Measurements from ENCODE around the gene MFAP1. TPM values are rescaled to one million over a fixed set of nuclear protein-coding genes. Genes with fewer than 3 reads are reported as not detected.

The MFAP1 gene
- polyA plus RNA-seq, 1 donor from 2014 or later = 37.7 TPM

GRCh38 chr15:43777267-43777914 lies 47.1 kb downstream of the MFAP1 start:
- Histone ChIP-seq H3K79me2 (replicated peaks; ENCODE audit: insufficient read depth, low read length) (no peaks in the 10 kb centered on the region), H3F3A (ENCODE audit: insufficient read depth, low read length, poor library complexity, severe bottlenecking) (no peaks in the 10 kb centered on the region), H3K27ac (ENCODE audit: low read length) (no peak overlapping the region), H2AFZ (ENCODE audit: low read depth, low read length) (no peak overlapping the region), H3K9me2 (ENCODE audit: insufficient read depth, low read length) (no peaks in the 10 kb centered on the region), H3K9ac (ENCODE audit: low read length) (no peak overlapping the region), H4K20me1 (ENCODE audit: insufficient read depth) (no peaks in the 10 kb centered on the region), H3K27me3 (ENCODE audit: insufficient read depth, low read depth, low read length) (peaks cover 18% of the 10 kb centered on the region), H3K36me3 (ENCODE audit: insufficient read depth, low read length) (no peaks in the 10 kb centered on the region), H3K4me3 (ENCODE audit: low read length) (peak overlapping the region; percentile 57), H3K4me2 (ENCODE audit: low read length) (no peak overlapping the region), H3K9me3 (ENCODE audit: low read length) (no peaks in the 10 kb centered on the region)
- TF ChIP-seq MXI1 (conservative IDR thresholded peaks at IDR 0.05; ENCODE audit: poor library complexity, severe bottlenecking) (no peak), TAF1 (IDR thresholded peaks at IDR 0.05; ENCODE audit: low read depth) (no peak), CTCF (IDR thresholded peaks at IDR 0.05; ENCODE audit: poor library complexity, severe bottlenecking) (peak; percentile 61)

- H3K9ac ChIP-seq (ENCODE audit: low read length) = no peak within 1 kb of the TSS
- no peak within 1 kb of the TSS for H3K4me2 ChIP-seq (ENCODE audit: low read length)
- TF ChIP-seq RAD21 (conservative IDR thresholded peaks at IDR 0.05) = no peak
- TF ChIP-seq EP300 (conservative IDR thresholded peaks at IDR 0.05; ENCODE audit: poor library complexity, severe bottlenecking) = no peak
- no peak for TF ChIP-seq REST (IDR thresholded peaks at IDR 0.05; ENCODE audit: borderline replicate concordance)
- no peak for TF ChIP-seq SMC3 (conservative IDR thresholded peaks at IDR 0.05; ENCODE audit: poor library complexity)
- TF ChIP-seq CTCF (IDR thresholded peaks at IDR 0.05; ENCODE audit: poor library complexity, severe bottlenecking) = no peak
- TF ChIP-seq TAF1 (IDR thresholded peaks at IDR 0.05; ENCODE audit: low read depth) = no peak
- no peak for TF ChIP-seq MXI1 (conservative IDR thresholded peaks at IDR 0.05; ENCODE audit: poor library complexity, severe bottlenecking)
- no peak for TF ChIP-seq POLR2AphosphoS5 (IDR thresholded peaks at IDR 0.05)
- no peak for TF ChIP-seq EZH2 (IDR thresholded peaks at IDR 0.05; ENCODE audit: borderline replicate concordance, insufficient read depth, low read length, poor library complexity, severe bottlenecking)
- no peaks in the 10 kb centered on the region for H3K9me3 ChIP-seq (ENCODE audit: low read length)
- no peaks in the 10 kb centered on the region for H4K20me1 ChIP-seq (ENCODE audit: insufficient read depth)
- H3K9me2 ChIP-seq (ENCODE audit: insufficient read depth, low read length) = no peaks in the 10 kb centered on the region
- H3K79me2 ChIP-seq (replicated peaks; ENCODE audit: insufficient read depth, low read length) = no peaks in the 10 kb centered on the region
- H3K27ac ChIP-seq (ENCODE audit: low read length) = no peak within 1 kb of the TSS
- no peaks in the 10 kb centered on the region for H3K36me3 ChIP-seq (ENCODE audit: insufficient read depth, low read length)
- no peaks in the 10 kb centered on the region for H3F3A ChIP-seq (ENCODE audit: insufficient read depth, low read length, poor library complexity, severe bottlenecking)
- H3K27me3 ChIP-seq (ENCODE audit: insufficient read depth, low read depth, low read length) = peaks cover 18% of the 10 kb centered on the region
- H2AFZ ChIP-seq (ENCODE audit: low read depth, low read length) = no peak within 1 kb of the TSS
- H3K4me3 ChIP-seq (ENCODE audit: low read length) = peak within 1 kb of the TSS; percentile 57
Observed at GRCh38 chr15:43776718-43777266, 47.7 kb downstream of the MFAP1 start, which contains the start of gene ELL3. TSS of gene ELL3 (minus strand) at chr15:43776966. CDS start at chr15:43776901, 65 bp downstream.

Measured in neural cell (in vitro differentiated cells).